ENCODE measurements around the gene HIF3A.

HIF3A gene

GRCh38 chr19:46296202-46296480 is 701 bp upstream of the HIF3A start:
- no peaks in the 10 kb centered on the region for H3K27me3 ChIP-seq (ENCODE audit: control insufficient read depth, insufficient read depth, low read length)
- no peaks in the 10 kb centered on the region for H3K9me3 ChIP-seq (ENCODE audit: control insufficient read depth, low read length)
- no peaks in the 10 kb centered on the region for H3K36me3 ChIP-seq (ENCODE audit: control insufficient read depth, insufficient read depth, low read length)
- H3K4me3 ChIP-seq (ENCODE audit: low read length): no peak overlapping the region
- H3K9ac ChIP-seq (ENCODE audit: low read length): peak overlapping the region; percentile 52
- peaks cover 52% of the 10 kb centered on the region for H3K4me1 ChIP-seq (ENCODE audit: control insufficient read depth, insufficient read depth, low read length)

DNA sequence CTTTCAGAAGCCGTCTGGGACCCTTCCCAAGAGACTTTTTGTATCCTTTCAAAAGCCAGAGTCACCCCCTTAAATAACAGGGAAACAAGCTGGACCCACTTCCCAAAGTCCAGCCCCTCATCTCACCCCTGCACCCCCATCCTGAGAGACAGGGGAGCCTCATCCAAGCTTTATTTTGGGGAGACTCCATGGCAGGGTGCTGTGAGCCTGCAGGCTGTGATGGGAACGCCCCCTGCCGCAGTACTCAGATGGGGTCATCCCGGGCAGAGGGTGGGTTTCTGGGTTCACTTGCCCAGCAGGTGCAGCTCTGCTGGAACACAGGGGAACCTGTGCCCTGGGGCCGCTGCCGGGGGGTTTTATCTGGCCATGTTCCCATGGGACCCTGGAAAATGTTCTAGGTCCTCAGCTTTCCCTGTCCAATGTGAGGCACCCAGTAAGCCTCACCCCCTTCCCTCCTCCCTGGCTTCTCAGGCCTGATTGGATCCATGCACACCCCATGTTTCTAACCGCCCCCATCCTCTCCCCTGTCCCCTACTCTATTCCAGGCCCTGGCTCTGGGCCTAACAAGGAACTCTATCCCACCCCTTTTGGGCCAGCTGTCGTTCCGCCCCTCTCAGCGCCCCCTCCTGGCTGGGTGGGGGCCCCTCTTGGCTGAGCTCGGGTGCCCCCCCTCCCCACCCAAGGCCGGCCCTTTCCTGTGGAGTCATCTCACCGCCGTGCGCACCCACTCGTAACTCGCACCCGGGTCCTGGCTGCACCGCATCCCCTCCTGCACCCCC is 1.0 kb downstream of the HIF3A start:
- Histone ChIP-seq H3K9ac (ENCODE audit: low read length) (peak overlapping the region; percentile 73), H3K4me3 (ENCODE audit: low read length) (peak overlapping the region; percentile 36), H3K4me1 (ENCODE audit: control insufficient read depth, insufficient read depth, low read length) (peaks cover 61% of the 10 kb centered on the region), H3K9me3 (ENCODE audit: control insufficient read depth, low read length) (no peaks in the 10 kb centered on the region), H3K27me3 (ENCODE audit: control insufficient read depth, insufficient read depth, low read length) (no peaks in the 10 kb centered on the region), H3K36me3 (ENCODE audit: control insufficient read depth, insufficient read depth, low read length) (no peaks in the 10 kb centered on the region)

- no peaks in the 10 kb centered on the region for H3K36me3 ChIP-seq (ENCODE audit: control insufficient read depth, insufficient read depth, low read length)
- peak overlapping the region; percentile 73 for H3K9ac ChIP-seq (ENCODE audit: low read length)
- no peaks in the 10 kb centered on the region for H3K9me3 ChIP-seq (ENCODE audit: control insufficient read depth, low read length)
- peaks cover 67% of the 10 kb centered on the region for H3K4me1 ChIP-seq (ENCODE audit: control insufficient read depth, insufficient read depth, low read length)
- no peaks in the 10 kb centered on the region for H3K27me3 ChIP-seq (ENCODE audit: control insufficient read depth, insufficient read depth, low read length)
- H3K4me3 ChIP-seq (ENCODE audit: low read length): peak overlapping the region; percentile 6
Measured at GRCh38 chr19:46298479-46299003, 1.7 kb downstream of the HIF3A start.

GRCh38 chr19:46299004-46299509 is 2.2 kb downstream of the HIF3A start:
- no peaks in the 10 kb centered on the region for H3K9me3 ChIP-seq (ENCODE audit: control insufficient read depth, low read length)
- no peaks in the 10 kb centered on the region for H3K36me3 ChIP-seq (ENCODE audit: control insufficient read depth, insufficient read depth, low read length)
- H3K27me3 ChIP-seq (ENCODE audit: control insufficient read depth, insufficient read depth, low read length): no peaks in the 10 kb centered on the region
- H3K4me3 ChIP-seq (ENCODE audit: low read length): peak overlapping the region; percentile 6
- H3K4me1 ChIP-seq (ENCODE audit: control insufficient read depth, insufficient read depth, low read length): peaks cover 68% of the 10 kb centered on the region
- H3K9ac ChIP-seq (ENCODE audit: low read length): peak overlapping the region; percentile 73

DNA sequence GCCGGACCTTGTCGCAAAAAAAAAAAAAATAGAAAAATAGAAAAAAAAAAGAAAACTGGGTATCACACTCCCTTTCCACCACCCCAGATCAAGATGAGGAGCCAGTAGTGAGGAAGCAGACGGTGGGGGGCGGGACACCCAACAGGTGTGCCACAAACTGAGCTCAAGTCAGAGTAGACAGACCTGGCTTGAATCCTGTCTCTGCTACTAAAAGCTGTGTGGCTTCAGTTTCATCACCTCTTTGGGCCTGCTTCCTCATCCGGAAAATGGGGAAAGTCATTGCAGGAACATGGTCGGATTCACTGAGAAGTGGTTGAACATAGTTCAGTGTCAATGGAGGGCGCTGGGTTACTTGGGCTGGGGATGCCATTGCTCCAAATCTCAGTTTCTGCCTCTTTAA is 2.9 kb downstream of the HIF3A start:
- peaks cover 68% of the 10 kb centered on the region for H3K4me1 ChIP-seq (ENCODE audit: control insufficient read depth, insufficient read depth, low read length)
- no peaks in the 10 kb centered on the region for H3K27me3 ChIP-seq (ENCODE audit: control insufficient read depth, insufficient read depth, low read length)
- no peaks in the 10 kb centered on the region for H3K9me3 ChIP-seq (ENCODE audit: control insufficient read depth, low read length)
- H3K4me3 ChIP-seq (ENCODE audit: low read length): no peak overlapping the region
- H3K9ac ChIP-seq (ENCODE audit: low read length): peak overlapping the region; percentile 73
- no peaks in the 10 kb centered on the region for H3K36me3 ChIP-seq (ENCODE audit: control insufficient read depth, insufficient read depth, low read length)

DNA sequence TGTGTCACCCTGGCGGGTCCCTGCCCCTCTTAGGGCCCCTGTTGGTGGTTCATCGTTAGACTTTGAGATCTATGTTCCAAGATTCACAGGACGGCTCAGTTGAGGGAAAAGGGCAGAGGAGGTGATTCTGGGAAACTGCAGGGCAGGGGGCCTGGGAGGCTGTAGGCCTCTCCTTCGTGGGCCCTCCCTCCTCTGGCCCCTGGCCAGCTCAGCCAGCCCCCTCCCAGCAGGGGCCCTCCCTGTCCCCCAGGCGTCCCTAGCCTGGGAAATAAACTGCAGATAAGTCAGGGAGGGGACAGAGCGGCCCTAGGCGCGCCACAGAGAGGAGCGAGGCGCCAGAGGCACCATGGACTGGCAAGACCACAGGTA is 6.5 kb downstream of the HIF3A start:
- Histone ChIP-seq H3K36me3 (ENCODE audit: control insufficient read depth, insufficient read depth, low read length) (no peaks in the 10 kb centered on the region), H3K9ac (ENCODE audit: low read length) (peak overlapping the region; percentile 44), H3K4me1 (ENCODE audit: control insufficient read depth, insufficient read depth, low read length) (peaks cover 44% of the 10 kb centered on the region), H3K27me3 (ENCODE audit: control insufficient read depth, insufficient read depth, low read length) (no peaks in the 10 kb centered on the region), H3K9me3 (ENCODE audit: control insufficient read depth, low read length) (no peaks in the 10 kb centered on the region), H3K4me3 (ENCODE audit: low read length) (no peak overlapping the region)

GRCh38 chr19:46303691-46304397 is 7.0 kb downstream of the HIF3A start:
- Histone ChIP-seq H3K27me3 (ENCODE audit: control insufficient read depth, insufficient read depth, low read length) (no peaks in the 10 kb centered on the region), H3K4me1 (ENCODE audit: control insufficient read depth, insufficient read depth, low read length) (peaks cover 39% of the 10 kb centered on the region), H3K4me3 (ENCODE audit: low read length) (no peak overlapping the region), H3K36me3 (ENCODE audit: control insufficient read depth, insufficient read depth, low read length) (no peaks in the 10 kb centered on the region), H3K9me3 (ENCODE audit: control insufficient read depth, low read length) (no peaks in the 10 kb centered on the region), H3K9ac (ENCODE audit: low read length) (peak overlapping the region; percentile 44)

DNA sequence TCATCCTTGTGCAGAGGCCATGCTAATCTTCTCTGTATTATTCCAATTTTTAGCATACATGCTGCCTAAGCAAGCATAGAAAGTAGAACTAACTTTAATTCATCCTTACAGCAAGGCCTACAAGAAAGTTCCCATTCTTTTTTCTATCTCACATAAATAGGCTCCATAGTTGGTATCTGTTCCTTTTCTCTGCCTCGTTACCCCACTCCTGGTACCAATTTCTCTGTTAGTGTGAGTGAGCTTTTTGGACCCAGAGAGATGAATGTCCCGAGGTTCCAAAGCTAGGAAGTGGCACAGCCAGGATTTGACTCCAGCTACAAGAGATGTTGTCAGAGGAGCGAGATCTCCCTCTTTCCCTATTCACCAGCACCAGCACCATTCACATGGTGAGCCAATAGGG is 9.7 kb downstream of the HIF3A start:
- no peak overlapping the region for H3K4me3 ChIP-seq (ENCODE audit: low read length)
- H3K27me3 ChIP-seq (ENCODE audit: control insufficient read depth, insufficient read depth, low read length): no peaks in the 10 kb centered on the region
- H3K4me1 ChIP-seq (ENCODE audit: control insufficient read depth, insufficient read depth, low read length): peaks cover 13% of the 10 kb centered on the region
- H3K9me3 ChIP-seq (ENCODE audit: control insufficient read depth, low read length): no peaks in the 10 kb centered on the region
- no peak overlapping the region for H3K9ac ChIP-seq (ENCODE audit: low read length)
- H3K36me3 ChIP-seq (ENCODE audit: control insufficient read depth, insufficient read depth, low read length): no peaks in the 10 kb centered on the region

DNA sequence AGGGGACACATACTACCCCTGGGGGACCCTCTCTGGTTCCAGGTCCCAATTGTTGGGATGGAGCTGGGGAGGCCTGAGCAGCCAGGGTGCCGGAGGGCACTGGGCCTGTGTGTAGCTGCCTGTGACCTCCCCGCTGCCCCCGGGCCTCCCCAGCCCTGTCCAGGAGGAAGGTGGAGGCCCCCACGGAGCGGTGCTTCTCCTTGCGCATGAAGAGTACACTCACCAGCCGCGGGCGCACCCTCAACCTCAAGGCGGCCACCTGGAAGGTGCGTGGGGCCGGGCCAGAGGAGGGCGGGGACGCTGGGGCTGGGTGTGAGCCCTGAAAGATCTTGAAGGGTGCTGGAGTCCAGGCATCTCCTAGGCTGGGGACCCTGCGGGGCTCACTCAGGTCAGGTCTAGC is 11.7 kb downstream of the HIF3A start:
- no peaks in the 10 kb centered on the region for H3K9me3 ChIP-seq (ENCODE audit: control insufficient read depth, low read length)
- H3K27me3 ChIP-seq (ENCODE audit: control insufficient read depth, insufficient read depth, low read length): no peaks in the 10 kb centered on the region
- H3K36me3 ChIP-seq (ENCODE audit: control insufficient read depth, insufficient read depth, low read length): no peaks in the 10 kb centered on the region
- H3K4me1 ChIP-seq (ENCODE audit: control insufficient read depth, insufficient read depth, low read length): peaks cover 1% of the 10 kb centered on the region
- no peak overlapping the region for H3K9ac ChIP-seq (ENCODE audit: low read length)
- H3K4me3 ChIP-seq (ENCODE audit: low read length): no peak overlapping the region

DNA sequence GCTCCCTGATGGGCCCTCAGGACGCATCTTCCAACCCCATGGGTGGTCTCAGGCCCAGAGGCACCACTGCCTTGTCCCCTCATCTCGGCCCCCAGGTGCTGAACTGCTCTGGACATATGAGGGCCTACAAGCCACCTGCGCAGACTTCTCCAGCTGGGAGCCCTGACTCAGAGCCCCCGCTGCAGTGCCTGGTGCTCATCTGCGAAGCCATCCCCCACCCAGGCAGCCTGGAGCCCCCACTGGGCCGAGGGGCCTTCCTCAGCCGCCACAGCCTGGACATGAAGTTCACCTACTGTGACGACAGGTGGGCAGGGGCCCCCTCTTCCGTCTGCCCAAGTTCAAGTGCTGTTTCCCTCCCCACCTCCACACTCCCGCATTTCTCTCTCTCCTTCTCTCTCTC is 12.2 kb downstream of the HIF3A start:
- Histone ChIP-seq H3K4me3 (ENCODE audit: low read length) (no peak overlapping the region), H3K9ac (ENCODE audit: low read length) (no peak overlapping the region), H3K9me3 (ENCODE audit: control insufficient read depth, low read length) (no peaks in the 10 kb centered on the region), H3K27me3 (ENCODE audit: control insufficient read depth, insufficient read depth, low read length) (no peaks in the 10 kb centered on the region), H3K4me1 (ENCODE audit: control insufficient read depth, insufficient read depth, low read length) (no peaks in the 10 kb centered on the region), H3K36me3 (ENCODE audit: control insufficient read depth, insufficient read depth, low read length) (no peaks in the 10 kb centered on the region)

DNA sequence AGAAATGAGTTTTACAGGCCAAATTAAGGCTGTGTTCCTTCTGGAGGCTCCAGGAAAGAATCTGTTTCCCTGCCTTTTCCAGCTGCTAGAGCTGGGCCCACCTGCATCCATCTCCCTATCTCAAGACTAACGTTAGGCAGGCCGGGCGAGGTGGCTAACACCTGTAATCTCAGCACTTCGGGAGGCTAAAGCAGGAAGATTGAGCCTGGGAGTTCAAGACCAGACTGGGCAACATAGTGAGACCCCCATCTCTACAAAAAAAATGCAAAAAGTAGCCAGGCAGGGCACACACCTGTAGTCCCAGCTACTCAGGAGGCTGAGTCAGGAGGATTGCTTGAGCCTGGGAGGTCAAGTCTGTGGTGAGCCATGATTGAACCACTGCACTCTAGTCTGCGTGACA is 14.6 kb downstream of the HIF3A start:
- H3K9me3 ChIP-seq (ENCODE audit: control insufficient read depth, low read length): no peaks in the 10 kb centered on the region
- H3K27me3 ChIP-seq (ENCODE audit: control insufficient read depth, insufficient read depth, low read length): no peaks in the 10 kb centered on the region
- H3K4me3 ChIP-seq (ENCODE audit: low read length): no peak overlapping the region
- H3K9ac ChIP-seq (ENCODE audit: low read length): no peak overlapping the region
- H3K4me1 ChIP-seq (ENCODE audit: control insufficient read depth, insufficient read depth, low read length): no peaks in the 10 kb centered on the region
- H3K36me3 ChIP-seq (ENCODE audit: control insufficient read depth, insufficient read depth, low read length): no peaks in the 10 kb centered on the region

Data from mucosa of stomach (tissue), 1 donor.